Measurements from ENCODE around the gene MEI1. TPM values are rescaled to one million over a fixed set of nuclear protein-coding genes. Genes with fewer than 3 reads are reported as not detected.
"Not testable (repeated sequence)": the region's sequence is repeated elsewhere in the genome, so short reads cannot be mapped to it uniquely, and the experiment has no call there.

Gene MEI1
- total RNA-seq, 1 donor from 2014 or later = 0.64 TPM

DNA sequence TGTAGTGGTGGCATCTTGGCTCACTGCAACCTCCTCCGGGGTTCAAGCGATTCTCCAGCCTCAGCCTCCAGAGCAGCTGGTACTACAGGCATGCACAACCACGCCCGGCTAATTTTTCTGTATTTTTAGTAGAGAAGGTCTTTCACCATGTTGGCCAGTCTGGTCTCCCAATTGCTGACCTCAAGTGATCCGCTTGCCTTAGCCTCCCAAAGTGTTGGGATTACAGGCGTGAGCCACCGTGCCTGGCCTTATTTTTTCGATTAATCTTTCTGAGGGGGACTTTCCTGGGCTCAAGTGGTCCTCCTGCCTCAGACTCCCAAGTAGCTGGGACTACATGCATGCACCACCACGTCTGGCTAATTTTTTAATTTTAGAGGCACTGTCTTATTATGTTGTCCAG, 16.3 kb upstream of the MEI1 start:
- TF ChIP-seq CTCF (IDR thresholded peaks at IDR 0.05; ENCODE audit: partially characterized antibody, unreplicated experiment) = no peak
- H3K27ac Mint-ChIP-seq (ENCODE audit: unreplicated experiment) = no peak overlapping the region

DNA sequence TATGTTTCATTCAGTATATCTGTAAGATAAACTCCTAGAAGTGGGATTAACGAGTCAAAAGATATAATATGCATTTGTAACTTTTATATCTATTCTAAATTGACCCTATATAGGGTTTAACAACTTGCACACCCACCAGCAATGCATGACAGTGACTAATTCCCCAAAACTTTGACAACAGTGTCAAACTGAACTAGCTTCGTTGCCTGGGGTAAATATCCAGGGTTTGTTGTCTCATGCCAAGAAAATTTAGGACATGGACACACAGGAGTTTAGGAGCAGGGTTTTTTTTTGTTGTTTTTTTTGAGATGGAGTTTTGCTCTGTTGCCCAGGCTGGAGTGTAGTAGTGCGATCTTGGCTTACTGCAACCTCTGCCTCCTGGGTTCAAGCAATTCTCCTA, 15.7 kb upstream of the MEI1 start:
- no peak for TF ChIP-seq CTCF (IDR thresholded peaks at IDR 0.05; ENCODE audit: partially characterized antibody, unreplicated experiment)
- Mint-ChIP-seq H3K9me3 (ENCODE audit: unreplicated experiment) (peaks cover 4% of the 10 kb centered on the region), H3K4me1 (ENCODE audit: low read depth, unreplicated experiment) (peaks cover under 1% of the 10 kb centered on the region), H3K27ac (ENCODE audit: unreplicated experiment) (no peak overlapping the region), H3K4me3 (ENCODE audit: unreplicated experiment) (no peak overlapping the region), H3K27me3 (ENCODE audit: unreplicated experiment) (peaks cover 3% of the 10 kb centered on the region), H3K36me3 (ENCODE audit: unreplicated experiment) (peaks cover 4% of the 10 kb centered on the region)
- DNase-seq = no peak

More for the DNA sequence above, 16.3 kb upstream of the MEI1 start:
- Mint-ChIP-seq H3K36me3 (ENCODE audit: unreplicated experiment) (peaks cover 4% of the 10 kb centered on the region), H3K4me3 (ENCODE audit: unreplicated experiment) (peak overlapping the region; percentile 98), H3K27me3 (ENCODE audit: unreplicated experiment) (peaks cover 3% of the 10 kb centered on the region), H3K4me1 (ENCODE audit: low read depth, unreplicated experiment) (no peaks in the 10 kb centered on the region), H3K9me3 (ENCODE audit: unreplicated experiment) (peaks cover 3% of the 10 kb centered on the region)
- no peak for DNase-seq

GRCh38 chr22:41684194-41684593, 15.1 kb upstream of the MEI1 start:
- Mint-ChIP-seq H3K27me3 (ENCODE audit: unreplicated experiment) (peaks cover 5% of the 10 kb centered on the region), H3K36me3 (ENCODE audit: unreplicated experiment) (peaks cover 4% of the 10 kb centered on the region), H3K27ac (ENCODE audit: unreplicated experiment) (no peak overlapping the region), H3K4me3 (ENCODE audit: unreplicated experiment) (no peak overlapping the region), H3K9me3 (ENCODE audit: unreplicated experiment) (peaks cover 6% of the 10 kb centered on the region), H3K4me1 (ENCODE audit: low read depth, unreplicated experiment) (peaks cover 3% of the 10 kb centered on the region)
- DNase-seq = no peak
- TF ChIP-seq CTCF (IDR thresholded peaks at IDR 0.05; ENCODE audit: partially characterized antibody, unreplicated experiment) = no peak

DNA sequence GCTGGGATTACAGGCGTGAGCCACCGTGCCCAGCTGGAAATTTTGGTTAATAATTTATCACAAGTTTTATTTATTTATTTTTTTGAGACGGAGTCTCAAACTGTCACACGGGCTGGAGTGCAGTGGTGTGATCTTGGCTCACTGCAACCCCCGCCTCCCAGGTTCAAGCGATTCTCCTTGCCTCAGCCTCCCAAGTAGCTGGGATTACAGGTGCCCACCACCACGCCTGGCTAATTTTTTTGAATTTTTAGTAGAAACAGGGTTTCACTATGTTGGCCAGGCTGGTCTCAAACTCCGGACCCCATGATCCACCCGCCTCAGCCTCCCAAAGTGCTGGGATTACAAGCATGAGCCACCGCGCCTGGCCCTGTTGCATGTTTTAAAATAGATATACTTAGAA, 12.4 kb upstream of the MEI1 start:
- peak overlapping the region; percentile 96 for H3K4me3 Mint-ChIP-seq (ENCODE audit: unreplicated experiment)
- H3K36me3 Mint-ChIP-seq (ENCODE audit: unreplicated experiment); H3K9me3 Mint-ChIP-seq (ENCODE audit: unreplicated experiment); H3K4me1 Mint-ChIP-seq (ENCODE audit: low read depth, unreplicated experiment); H3K27me3 Mint-ChIP-seq (ENCODE audit: unreplicated experiment); DNase-seq; H3K27ac Mint-ChIP-seq (ENCODE audit: unreplicated experiment): not testable (repeated sequence)

DNA sequence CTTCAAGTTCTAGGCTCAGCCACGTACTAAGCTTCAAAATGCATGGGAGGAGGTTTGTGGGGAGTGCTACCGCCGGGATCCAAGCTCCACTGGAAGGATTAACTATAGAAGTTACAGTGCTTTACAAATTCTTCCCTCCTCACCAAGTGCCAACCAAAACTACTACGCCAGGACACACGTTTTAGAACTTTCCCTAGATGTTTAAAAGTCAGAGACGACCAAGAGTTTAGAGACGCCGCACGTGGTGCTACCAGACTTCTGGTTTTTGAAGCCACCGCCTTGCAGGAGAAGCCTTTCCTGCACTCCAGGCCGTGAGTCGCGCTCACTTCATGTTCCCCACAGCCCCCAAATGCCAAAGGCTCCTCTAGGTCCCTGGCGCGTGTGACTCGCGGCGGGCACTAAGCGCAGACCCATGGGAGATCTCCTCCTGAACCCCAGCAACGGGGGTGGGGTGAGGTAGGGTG, 11.4 kb upstream of the MEI1 start:
- H3K9me3 Mint-ChIP-seq (ENCODE audit: unreplicated experiment) = peaks cover 3% of the 10 kb centered on the region
- H3K4me1 Mint-ChIP-seq (ENCODE audit: low read depth, unreplicated experiment) = peaks cover 3% of the 10 kb centered on the region
- H3K27ac Mint-ChIP-seq (ENCODE audit: unreplicated experiment) = peak overlapping the region; percentile 2
- no peak for DNase-seq
- H3K27me3 Mint-ChIP-seq (ENCODE audit: unreplicated experiment) = peaks cover 2% of the 10 kb centered on the region
- peak overlapping the region; percentile 96 for H3K4me3 Mint-ChIP-seq (ENCODE audit: unreplicated experiment)
- H3K36me3 Mint-ChIP-seq (ENCODE audit: unreplicated experiment) = peaks cover 4% of the 10 kb centered on the region
- no peak for TF ChIP-seq CTCF (IDR thresholded peaks at IDR 0.05; ENCODE audit: partially characterized antibody, unreplicated experiment)

Measured in glutamatergic neuron (in vitro differentiated cells).